WTC11 (cell line): ENCODE data around the gene LILRB3. TPM values are rescaled to one million over a fixed set of nuclear protein-coding genes. Genes with fewer than 3 reads are reported as not detected.
"Not testable (repeated sequence)": the region's sequence is repeated elsewhere in the genome, so short reads cannot be mapped to it uniquely, and the experiment has no call there.

Experiments used
- ATAC-seq: fragments of 200-7000 bp; cut with Tn5 transposase; 2 replicates; pipeline ENCODE4 v1.10.0; 2021; ENCODE audit warnings: mild to moderate bottlenecking, moderate library complexity
- CTCF ChIA-PET: fragments of 300-600 bp; sonication (Branson Sonifier 250); formaldehyde crosslinking; loops from one replicate; lab custom pipeline; 2021; ENCODE audit warnings: antibody characterized with exemption; lab: Charles Lee
- POLR2A ChIA-PET: fragments of 350-600 bp; sonication (Branson Sonifier 250); formaldehyde crosslinking; loops from one replicate; lab custom pipeline; 2021; ENCODE audit warnings: antibody characterized with exemption; lab: Charles Lee
- DNase-seq: peaks from one replicate; pipeline ENCODE4 v3.0.0; 2021; ENCODE audit warnings: low spot score
- H3K27ac Mint-ChIP-seq: 2 replicates; pipeline ENCODE4 v1.8.0; 2021; ENCODE audit warnings: mixed read lengths
- H3K27me3 Mint-ChIP-seq: 2 replicates; pipeline ENCODE4 v1.8.0; 2021; ENCODE audit warnings: low read depth, mild to moderate bottlenecking, moderate library complexity, mixed read lengths
- H3K36me3 Mint-ChIP-seq: 2 replicates; pipeline ENCODE4 v1.8.0; 2021; ENCODE audit warnings: mixed read lengths
- H3K4me1 Mint-ChIP-seq: 2 replicates; pipeline ENCODE4 v1.8.0; 2022; ENCODE audit warnings: mixed read lengths
- H3K4me3 Mint-ChIP-seq: 2 replicates; pipeline ENCODE4 v1.8.0; 2021; ENCODE audit warnings: mild to moderate bottlenecking, moderate library complexity, mixed read lengths
- H3K9me3 Mint-ChIP-seq: 2 replicates; pipeline ENCODE4 v1.8.0; 2021; ENCODE audit warnings: mixed read lengths
- ATF3 ChIP-seq: sonication (generic); formaldehyde crosslinking; conservative IDR thresholded peaks from 2 replicates; pipeline ENCODE4 v1.8.1; 2022; ENCODE audit warnings: mild to moderate bottlenecking, missing genetic modification reagents
- CTCF ChIP-seq: fragments of 200-600 bp; IDR thresholded peaks from 2 replicates; pipeline ENCODE4 v1.8.0; 2022; ENCODE audit warnings: antibody characterized with exemption
- EMX1 ChIP-seq: fragments of 250-450 bp; sonication (Bioruptor Pico); IDR thresholded peaks from 2 replicates; pipeline ENCODE4 v1.8.0; 2021; ENCODE audit warnings: mild to moderate bottlenecking
- ERG ChIP-seq: fragments of 250-450 bp; sonication (Bioruptor Pico); IDR thresholded peaks from 2 replicates; pipeline ENCODE4 v1.8.0; 2021; ENCODE audit warnings: mild to moderate bottlenecking
- ETV6 ChIP-seq: sonication (generic); formaldehyde crosslinking; IDR thresholded peaks from 2 replicates; pipeline ENCODE4 v1.8.1; 2022; ENCODE audit warnings: mild to moderate bottlenecking, missing genetic modification reagents
- FOXP4 ChIP-seq: sonication (generic); formaldehyde crosslinking; IDR thresholded peaks from 2 replicates; pipeline ENCODE4 v1.8.0; 2022; ENCODE audit warnings: mild to moderate bottlenecking, missing genetic modification reagents
- GABPB1 ChIP-seq: sonication (generic); formaldehyde crosslinking; IDR thresholded peaks from 2 replicates; pipeline ENCODE4 v1.8.1; 2023; ENCODE audit warnings: mild to moderate bottlenecking, missing genetic modification reagents
- GTF2I ChIP-seq: fragments of 250-450 bp; sonication (Bioruptor Pico); conservative IDR thresholded peaks from 2 replicates; pipeline ENCODE4 v1.4.0; 2021; ENCODE audit warnings: mild to moderate bottlenecking
- IRF1 ChIP-seq: sonication (generic); formaldehyde crosslinking; IDR thresholded peaks from 2 replicates; pipeline ENCODE4 v1.8.0; 2023; ENCODE audit warnings: missing genetic modification reagents
- NFATC4 ChIP-seq: fragments of 250-450 bp; sonication (Bioruptor Pico); IDR thresholded peaks from 2 replicates; pipeline ENCODE4 v1.9.0; 2021; ENCODE audit warnings: mild to moderate bottlenecking
- PRRX2 ChIP-seq: fragments of 250-450 bp; sonication (Bioruptor Pico); IDR thresholded peaks from 2 replicates; pipeline ENCODE4 v1.8.0; 2021; ENCODE audit warnings: mild to moderate bottlenecking
- RORB ChIP-seq: fragments of 250-450 bp; sonication (Bioruptor Pico); IDR thresholded peaks from 2 replicates; pipeline ENCODE4 v1.9.0; 2021; ENCODE audit warnings: mild to moderate bottlenecking
- TEAD1 ChIP-seq: sonication (generic); formaldehyde crosslinking; IDR thresholded peaks from 2 replicates; pipeline ENCODE4 v1.8.0; 2022; ENCODE audit warnings: mild to moderate bottlenecking, missing genetic modification reagents
- ZBTB21 ChIP-seq: sonication (generic); formaldehyde crosslinking; IDR thresholded peaks from 2 replicates; pipeline ENCODE4 v1.8.1; 2023; ENCODE audit warnings: mild to moderate bottlenecking, missing genetic modification reagents, borderline replicate concordance
- ZNF138 ChIP-seq: sonication (generic); formaldehyde crosslinking; conservative IDR thresholded peaks from 2 replicates; pipeline ENCODE4 v1.8.1; 2022; ENCODE audit warnings: mild to moderate bottlenecking, moderate library complexity, missing genetic modification reagents
- ZNF232 ChIP-seq: sonication (generic); formaldehyde crosslinking; IDR thresholded peaks from 2 replicates; pipeline ENCODE4 v1.8.0; 2022; ENCODE audit warnings: mild to moderate bottlenecking, missing genetic modification reagents
- ZNF263 ChIP-seq: sonication (generic); formaldehyde crosslinking; IDR thresholded peaks from 2 replicates; pipeline ENCODE4 v1.8.1; 2022; ENCODE audit warnings: low read depth, mild to moderate bottlenecking, moderate library complexity, missing genetic modification reagents
- ZNF396 ChIP-seq: fragments of 250-450 bp; sonication (Bioruptor Pico); IDR thresholded peaks from 2 replicates; pipeline ENCODE4 v1.8.0; 2021; ENCODE audit warnings: mild to moderate bottlenecking, moderate library complexity, borderline replicate concordance
- ZNF423 ChIP-seq: fragments of 250-450 bp; sonication (Bioruptor Pico); IDR thresholded peaks from 2 replicates; pipeline ENCODE4 v2.1.2; 2022; ENCODE audit warnings: mild to moderate bottlenecking, moderate library complexity
- total RNA-seq: library from RNA; stranded (reverse); gene quantifications from 3 replicates; pipeline ENCODE4 v1.2.3, GENCODE V29; 2021

LILRB3 gene
- total RNA-seq, 1 experiment from 2014 or later: not detected

- DNase-seq (no peak), ATAC-seq (no peak)
- Mint-ChIP-seq H3K27me3 (no peaks in the 10 kb centered on the region; the same call in 1 of the 2 replicates), H3K27ac (no peak overlapping the region), H3K9me3 (no peaks in the 10 kb centered on the region), H3K4me3 (no peak overlapping the region), H3K4me1 (peaks cover 13% of the 10 kb centered on the region), H3K36me3 (peaks cover 7% of the 10 kb centered on the region; the same call in 1 of the 2 replicates)
- ChIA-PET POLR2A (interaction anchor here (0.6 kb wide), 1 partner anchor 23 kb away, joined by 3 read pairs; no protein-coding TSS in a partner anchor), CTCF (interaction anchor here (0.9 kb wide), 1 partner anchor 424 kb away, joined by 3 read pairs; no protein-coding TSS in a partner anchor)
- TF ChIP-seq ZNF232 (no peak), TEAD1 (no peak), FOXP4 (no peak), ZNF263 (CRISPR knock-in tag) (no peak), ETV6 (no peak), RORB (CRISPR knock-in tag) (no peak), CTCF (no peak), PRRX2 (no peak), IRF1 (CRISPR knock-in tag) (no peak), ZNF396 (CRISPR knock-in tag) (no peak), ZNF423 (CRISPR knock-in tag) (no peak), GABPB1 (CRISPR knock-in tag) (no peak), ERG (CRISPR knock-in tag) (no peak), EMX1 (CRISPR knock-in tag) (no peak), ZBTB21 (CRISPR knock-in tag) (no peak), GTF2I (CRISPR knock-in tag) (no peak), NFATC4 (CRISPR knock-in tag) (no peak), ATF3 (CRISPR knock-in tag) (no peak), ZNF138 (CRISPR knock-in tag) (no peak)
Observed at GRCh38 chr19:54216869-54217268, 5.9 kb downstream of the LILRB3 start.

- peaks cover 13% of the 10 kb centered on the region for H3K4me1 Mint-ChIP-seq
Observed at GRCh38 chr19:54214734-54215133, 8.1 kb downstream of the LILRB3 start.

DNA sequence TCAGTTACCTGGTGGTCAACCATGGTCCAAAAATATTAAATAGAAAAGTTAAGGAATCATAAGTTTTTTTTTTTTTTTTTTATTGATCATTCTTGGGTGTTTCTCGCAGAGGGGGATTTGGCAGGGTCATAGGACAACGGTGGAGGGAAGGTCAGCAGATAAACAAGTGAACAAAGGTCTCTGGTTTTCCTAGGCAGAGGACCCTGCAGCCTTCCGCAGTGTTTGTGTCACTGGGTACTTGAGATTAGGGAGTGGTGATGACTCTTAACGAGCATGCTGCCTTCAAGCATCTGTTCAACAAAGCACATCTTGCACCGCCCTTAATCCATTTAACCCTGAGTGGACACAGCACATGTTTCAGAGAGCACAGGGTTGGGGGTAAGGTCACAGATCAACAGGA, 8.6 kb downstream of the LILRB3 start:
- CTCF ChIA-PET, DNase-seq, H3K27me3 Mint-ChIP-seq, ATAC-seq, H3K27ac Mint-ChIP-seq, POLR2A ChIA-PET, H3K9me3 Mint-ChIP-seq, H3K4me3 Mint-ChIP-seq: not testable (repeated sequence)
- Mint-ChIP-seq H3K4me1 (peaks cover 13% of the 10 kb centered on the region), H3K36me3 (peaks cover 10% of the 10 kb centered on the region)

More at GRCh38 chr19:54214734-54215133, 8.1 kb downstream of the LILRB3 start:
- DNase-seq, CTCF ChIA-PET, H3K9me3 Mint-ChIP-seq, ATAC-seq, POLR2A ChIA-PET, H3K27me3 Mint-ChIP-seq, H3K4me3 Mint-ChIP-seq, H3K27ac Mint-ChIP-seq: not testable (repeated sequence)
- peaks cover 10% of the 10 kb centered on the region for H3K36me3 Mint-ChIP-seq
